Cardiac septum (tissue), 1 donor: Measurements from ENCODE around the gene RBM7. TPM values are rescaled to one million over a fixed set of nuclear protein-coding genes. Genes with fewer than 3 reads are reported as not detected.

Experiments used
- DNase-seq: peaks from one replicate; pipeline ENCODE4 v3.0.0-alpha.2; 2020; ENCODE audit warnings: low spot score
- intact Hi-C: fragments of 100-400 bp; cut with DNase I; formaldehyde crosslinking; loops from one replicate; pipeline ENCODE4 v1.14.0; 2022
- total RNA-seq: library from RNA; stranded (reverse); fragmentation: NEBNext Ultra II Directional; extraction: Animal tissue kit (Norgen Biotek cat#: 25700); gene quantifications from one replicate; pipeline ENCODE4 v1.2.1, GENCODE V29; 2021
- donor health status: DM: no; HTN: no; CAD: no.

The RBM7 gene
- total RNA-seq, 1 donor from 2014 or later = 20.3 TPM

GRCh38 chr11:114392735-114393667, 7.5 kb upstream of the RBM7 start:
- intact Hi-C loops = no loop called here
- no peak for DNase-seq

GRCh38 chr11:114395736-114396135, 4.7 kb upstream of the RBM7 start:
- DNase-seq = no peak
- intact Hi-C loops = no loop called here

GRCh38 chr11:114396916-114397315, 3.5 kb upstream of the RBM7 start:
- no peak for DNase-seq
- intact Hi-C loops = no loop called here

- DNase-seq = no peak
- intact Hi-C loops = no loop called here
These were observed 3.0 kb upstream of the RBM7 start for GRCh38 chr11:114397349-114397982.

- intact Hi-C loops = no loop called here
- DNase-seq = no peak
These were observed 2.1 kb upstream of the RBM7 start for GRCh38 chr11:114398303-114398920.

DNA sequence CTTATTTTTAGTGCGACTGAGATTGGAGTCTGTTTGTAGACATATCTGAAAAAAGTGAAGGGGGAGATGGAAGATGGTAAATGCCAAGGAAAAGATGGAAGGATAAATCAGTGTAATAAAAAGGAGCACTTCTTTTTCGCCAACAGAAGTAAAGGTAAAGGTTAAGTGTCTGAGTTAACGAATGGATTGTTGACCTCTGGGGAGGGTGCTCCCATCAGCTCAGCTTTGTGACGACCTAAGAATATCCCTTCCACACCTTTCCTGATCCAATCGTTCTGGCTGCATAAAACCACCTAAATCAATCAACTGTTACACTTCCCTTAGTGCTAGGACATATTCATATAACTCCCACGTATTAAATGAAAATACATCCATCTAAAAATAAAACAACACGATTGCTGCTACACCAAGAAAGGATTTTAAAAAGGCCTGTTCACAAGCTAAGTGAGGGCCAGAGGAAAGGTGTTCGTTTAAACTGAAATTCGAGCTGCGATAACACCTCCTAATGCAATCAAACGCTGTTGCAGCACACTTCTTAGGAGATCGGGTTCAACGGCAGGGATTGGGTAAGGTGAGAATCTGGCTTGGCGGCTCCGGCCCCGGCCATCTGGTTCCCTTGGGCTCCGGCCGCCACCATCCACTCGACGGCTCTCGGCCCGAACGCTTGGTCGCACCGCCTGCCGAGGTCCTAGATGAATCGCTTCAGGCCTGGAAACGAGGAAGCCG, 813 bp upstream of the RBM7 start:
- intact Hi-C loops = loop anchor here (1.0 to 10.0 kb wide), 3 partner anchors 40 to 105 kb away; partner anchors contain the start of genes NNMT and REXO2
- DNase-seq = no peak

- intact Hi-C loops = loop anchor here (1.0 to 10.0 kb wide), 3 partner anchors 38 to 106 kb away; partner anchors contain the start of genes NNMT and REXO2
- no peak for DNase-seq
These were observed 403 bp downstream of the RBM7 start for GRCh38 chr11:114400915-114401223.

DNA sequence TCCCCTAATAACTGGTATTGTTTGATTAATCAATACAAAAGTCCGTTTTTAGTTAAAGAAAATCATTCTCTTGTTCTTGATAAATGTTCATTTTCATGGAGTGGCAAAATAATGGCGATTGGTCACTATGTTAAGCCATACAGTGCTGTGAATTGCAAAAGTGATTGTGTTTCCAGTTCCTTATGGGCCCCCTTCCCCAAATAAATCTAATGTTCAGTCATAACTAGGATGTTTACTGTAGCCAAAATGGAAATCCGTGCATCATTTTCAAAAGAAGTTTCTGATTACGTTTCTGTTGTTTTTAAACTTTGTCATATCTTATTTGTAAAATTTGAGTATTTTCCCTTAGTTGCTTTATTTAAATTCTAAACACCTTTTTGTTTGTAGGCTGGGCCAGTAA, 845 bp downstream of the RBM7 start:
- intact Hi-C loops = loop anchor here (5.0 to 10.0 kb wide), 2 partner anchors 54 to 107 kb away; partner anchors contain the start of gene NNMT
- no peak for DNase-seq

DNA sequence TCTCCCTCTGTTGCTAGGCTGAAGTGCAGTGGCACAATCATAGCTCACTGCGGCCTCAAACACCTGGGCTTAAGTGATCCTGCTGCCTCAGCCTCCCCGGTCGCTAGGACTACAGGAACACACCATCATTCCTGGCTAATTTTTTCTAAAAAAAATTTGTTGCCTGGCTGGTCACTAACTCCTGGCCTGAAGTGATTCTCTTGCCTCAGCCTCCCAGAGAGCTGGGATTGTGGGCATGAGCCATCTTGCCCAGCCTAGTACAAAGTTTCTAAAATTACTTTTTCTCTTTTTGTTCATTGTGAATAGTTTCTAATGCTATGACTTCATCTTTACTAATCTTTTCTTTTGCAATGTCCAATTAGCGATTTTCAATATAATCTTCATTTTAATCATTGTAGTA, 12.5 kb downstream of the RBM7 start:
- intact Hi-C loops = no loop called here
- no peak for DNase-seq

GRCh38 chr11:114413958-114414357, 13.5 kb downstream of the RBM7 start:
- intact Hi-C loops = no loop called here
- DNase-seq = no peak

DNA sequence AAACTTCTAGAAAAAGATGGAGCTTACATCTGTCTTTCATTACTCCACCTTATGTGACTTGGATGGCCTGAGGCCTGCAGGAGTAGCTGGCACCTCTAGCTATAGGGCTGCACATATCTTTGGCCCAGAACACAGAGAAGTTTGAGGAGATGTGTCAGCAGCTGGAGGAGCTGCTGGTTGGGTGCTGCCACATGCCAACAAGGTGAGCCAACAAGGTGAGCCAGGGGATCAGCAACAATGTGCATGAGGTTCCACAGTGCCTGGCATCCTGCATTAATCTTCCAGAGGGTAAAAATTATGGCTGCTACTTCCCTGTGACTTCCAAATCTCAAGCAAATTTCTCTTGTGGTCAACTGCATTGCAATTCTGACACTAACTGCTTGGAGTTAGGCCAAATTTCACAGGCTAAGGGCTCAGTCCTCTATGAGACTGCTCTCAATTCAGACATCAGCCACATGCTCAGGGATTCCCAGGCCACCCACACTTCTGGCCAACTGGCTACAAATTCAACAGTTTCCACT, 16.0 kb downstream of the RBM7 start:
- intact Hi-C loops = no loop called here
- no peak for DNase-seq

- intact Hi-C loops = no loop called here
- DNase-seq = no peak
These were observed 25.8 kb downstream of the RBM7 start for GRCh38 chr11:114426280-114426679.

- intact Hi-C loops = no loop called here
- no peak for DNase-seq
These were observed 29.8 kb downstream of the RBM7 start for GRCh38 chr11:114430290-114430689.

- DNase-seq = no peak
- intact Hi-C loops = no loop called here
These were observed 32.4 kb downstream of the RBM7 start for GRCh38 chr11:114432893-114433292.

GRCh38 chr11:114433376-114433775, 32.9 kb downstream of the RBM7 start:
- intact Hi-C loops = no loop called here
- DNase-seq = no peak

DNA sequence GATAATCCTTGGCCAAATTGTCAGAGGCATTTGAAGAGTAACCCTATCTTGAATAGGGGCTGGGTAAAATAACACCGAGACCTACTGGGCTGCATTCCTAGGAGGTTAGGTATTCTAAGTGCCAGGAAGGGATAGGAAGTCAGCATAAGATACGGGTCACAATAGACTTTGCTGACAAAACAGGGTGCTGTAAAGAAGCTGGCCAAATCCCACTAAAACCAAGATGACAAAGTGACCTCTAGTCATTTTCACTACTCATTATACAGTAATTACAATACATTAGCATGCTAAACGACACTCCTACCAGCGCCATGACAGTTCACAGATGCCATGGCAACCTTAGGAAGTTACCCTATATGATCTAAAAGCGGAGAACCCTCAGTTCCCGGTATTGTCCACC, 37.8 kb downstream of the RBM7 start:
- DNase-seq = no peak
- intact Hi-C loops = no loop called here

GRCh38 chr11:114439229-114440120, 39.0 kb downstream of the RBM7 start, which contains the start of gene REXO2:
Gene REXO2 (plus strand): TSS chr11:114439467. CDS start chr11:114439529, 62 bp downstream.
- intact Hi-C loops = loop anchor here (1.0 kb wide), 1 partner anchor 39 kb away; the partner anchor contains the start of genes C11orf71 and RBM7
- peak; percentile 98 for DNase-seq

GRCh38 chr11:114440121-114440860, 39.8 kb downstream of the RBM7 start:
- no peak for DNase-seq
- intact Hi-C loops = no loop called here
